Loucy (cell line): ENCODE measurements around the gene CTNNAL1.

ENCODE experiments used
- H2AFZ ChIP-seq: fragments of 200-600 bp; sonication (generic); 2 replicates; pipeline ENCODE4 v1.6.0; 2016; ENCODE audit warnings: antibody characterized with exemption, mild to moderate bottlenecking, low read length, moderate library complexity
- H3F3A ChIP-seq: fragments of 200-600 bp; 2 replicates; pipeline ENCODE4 v1.6.0; 2016; ENCODE audit warnings: antibody characterized with exemption, low read depth, mild to moderate bottlenecking
- H3K27me3 ChIP-seq: fragments of 200-600 bp; sonication (generic); 2 replicates; pipeline ENCODE4 v1.6.1; 2014; ENCODE audit warnings: low read length, mild to moderate bottlenecking; ENCODE audit not compliant: insufficient read depth, poor library complexity, severe bottlenecking
- H3K36me3 ChIP-seq: fragments of 200-600 bp; sonication (generic); 2 replicates; pipeline ENCODE4 v1.6.1; 2016; ENCODE audit warnings: low read length; ENCODE audit not compliant: insufficient read depth
- H3K4me1 ChIP-seq: fragments of 200-600 bp; sonication (generic); 2 replicates; pipeline ENCODE4 v1.5.1; 2014; ENCODE audit warnings: low read length, mild to moderate bottlenecking; ENCODE audit not compliant: insufficient read depth, poor library complexity, severe bottlenecking
- H3K4me2 ChIP-seq: fragments of 200-600 bp; sonication (generic); 2 replicates; pipeline ENCODE4 v1.6.0; 2014; ENCODE audit warnings: antibody characterized with exemption, low read length, low read depth, mild to moderate bottlenecking; ENCODE audit not compliant: poor library complexity, severe bottlenecking
- H3K4me3 ChIP-seq: fragments of 200-600 bp; sonication (generic); 2 replicates; pipeline ENCODE4 v1.5.1; 2014; ENCODE audit warnings: low read length, mild to moderate bottlenecking, mixed read lengths; ENCODE audit not compliant: poor library complexity, severe bottlenecking
- H3K79me2 ChIP-seq: fragments of 200-600 bp; sonication (generic); 2 replicates; pipeline ENCODE4 v1.6.1; 2014; ENCODE audit warnings: low read length; ENCODE audit not compliant: insufficient read depth
- H3K9ac ChIP-seq: fragments of 200-600 bp; sonication (generic); 2 replicates; pipeline ENCODE4 v1.6.0; 2014; ENCODE audit warnings: mild to moderate bottlenecking, low read depth, low read length, moderate library complexity; ENCODE audit not compliant: poor library complexity, severe bottlenecking
- H3K9me2 ChIP-seq: fragments of 200-600 bp; sonication (generic); replicated peaks from 2 replicates; pipeline ENCODE4 v1.6.1; 2016; ENCODE audit warnings: low read depth, low read length, mixed read lengths
- H3K9me3 ChIP-seq: fragments of 200-600 bp; sonication (generic); 2 replicates; pipeline ENCODE4 v1.6.1; 2014; ENCODE audit warnings: mild to moderate bottlenecking, antibody characterized with exemption, low read length, low read depth; ENCODE audit not compliant: insufficient read depth
- H4K20me1 ChIP-seq: fragments of 200-600 bp; sonication (generic); 2 replicates; pipeline ENCODE4 v1.6.0; 2014; ENCODE audit warnings: antibody characterized with exemption, low read length, mild to moderate bottlenecking; ENCODE audit not compliant: insufficient read depth, poor library complexity, severe bottlenecking
- EZH2phosphoT487 ChIP-seq: fragments of 200-600 bp; IDR thresholded peaks from 2 replicates; pipeline ENCODE4 v1.6.1; 2018; ENCODE audit warnings: antibody characterized with exemption, mild to moderate bottlenecking, moderate library complexity, borderline replicate concordance
- TF ChIP-seq, protein P1 (sequence below): fragments of 200-600 bp; sonication (generic); conservative IDR thresholded peaks from 2 replicates; pipeline ENCODE4 v1.5.1; 2014; ENCODE audit warnings: mild to moderate bottlenecking, antibody characterized with exemption, low read length

CTNNAL1 gene

DNA sequence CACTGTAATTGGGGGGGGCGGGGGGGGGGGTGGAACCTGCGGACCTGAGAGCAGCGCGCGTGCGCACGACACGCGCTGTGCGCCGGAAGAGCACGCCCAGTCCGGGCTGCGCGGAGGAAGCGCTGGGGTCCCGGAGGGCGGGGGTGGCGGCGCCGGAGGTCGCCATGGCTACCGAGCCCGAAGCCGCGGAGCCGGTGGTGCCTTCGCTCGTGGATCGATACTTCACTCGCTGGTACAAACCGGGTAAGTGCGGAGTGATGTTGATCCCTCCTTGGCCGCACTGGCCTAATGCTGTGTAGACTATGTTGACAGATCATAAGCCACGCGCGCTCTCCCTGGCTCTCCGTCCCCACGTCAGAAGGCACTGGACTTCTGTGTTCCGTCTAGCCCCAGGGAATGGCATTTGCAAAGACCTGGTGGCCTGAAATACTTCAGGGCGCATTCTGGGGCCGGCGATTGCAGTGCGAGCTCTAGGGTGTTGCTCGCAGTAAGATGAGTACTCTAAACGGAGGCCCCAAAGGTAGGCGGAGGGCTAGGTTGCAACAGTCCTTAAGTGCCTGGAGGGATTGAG is 78.9 kb downstream of the CTNNAL1 start, which contains the start of gene ABITRAM:
ABITRAM (plus strand) TSS at position 78 of the 571 bp plus-strand sequence; CDS start at position 165, 87 bp downstream.
- Histone ChIP-seq H4K20me1 (peaks cover 4% of the 10 kb centered on the region), H3K9ac (peak within 1 kb of the TSS; percentile 84), H3K9me3 (no peaks in the 10 kb centered on the region), H3K4me1 (peaks cover 27% of the 10 kb centered on the region), H3F3A (no peaks in the 10 kb centered on the region), H3K36me3 (peaks cover 2% of the 10 kb centered on the region; the same call in 1 of the 2 replicates), H3K27me3 (no peaks in the 10 kb centered on the region), H3K4me2 (peak within 1 kb of the TSS; percentile 92), H2AFZ (peak within 1 kb of the TSS; percentile 100), H3K79me2 (peaks cover 39% of the 10 kb centered on the region), H3K4me3 (peak within 1 kb of the TSS; percentile 99), H3K9me2 (no peaks in the 10 kb centered on the region)
- TF ChIP-seq EZH2phosphoT487: no peak
- TF ChIP-seq, protein P1, sequence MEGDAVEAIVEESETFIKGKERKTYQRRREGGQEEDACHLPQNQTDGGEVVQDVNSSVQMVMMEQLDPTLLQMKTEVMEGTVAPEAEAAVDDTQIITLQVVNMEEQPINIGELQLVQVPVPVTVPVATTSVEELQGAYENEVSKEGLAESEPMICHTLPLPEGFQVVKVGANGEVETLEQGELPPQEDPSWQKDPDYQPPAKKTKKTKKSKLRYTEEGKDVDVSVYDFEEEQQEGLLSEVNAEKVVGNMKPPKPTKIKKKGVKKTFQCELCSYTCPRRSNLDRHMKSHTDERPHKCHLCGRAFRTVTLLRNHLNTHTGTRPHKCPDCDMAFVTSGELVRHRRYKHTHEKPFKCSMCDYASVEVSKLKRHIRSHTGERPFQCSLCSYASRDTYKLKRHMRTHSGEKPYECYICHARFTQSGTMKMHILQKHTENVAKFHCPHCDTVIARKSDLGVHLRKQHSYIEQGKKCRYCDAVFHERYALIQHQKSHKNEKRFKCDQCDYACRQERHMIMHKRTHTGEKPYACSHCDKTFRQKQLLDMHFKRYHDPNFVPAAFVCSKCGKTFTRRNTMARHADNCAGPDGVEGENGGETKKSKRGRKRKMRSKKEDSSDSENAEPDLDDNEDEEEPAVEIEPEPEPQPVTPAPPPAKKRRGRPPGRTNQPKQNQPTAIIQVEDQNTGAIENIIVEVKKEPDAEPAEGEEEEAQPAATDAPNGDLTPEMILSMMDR: no peak

DNA sequence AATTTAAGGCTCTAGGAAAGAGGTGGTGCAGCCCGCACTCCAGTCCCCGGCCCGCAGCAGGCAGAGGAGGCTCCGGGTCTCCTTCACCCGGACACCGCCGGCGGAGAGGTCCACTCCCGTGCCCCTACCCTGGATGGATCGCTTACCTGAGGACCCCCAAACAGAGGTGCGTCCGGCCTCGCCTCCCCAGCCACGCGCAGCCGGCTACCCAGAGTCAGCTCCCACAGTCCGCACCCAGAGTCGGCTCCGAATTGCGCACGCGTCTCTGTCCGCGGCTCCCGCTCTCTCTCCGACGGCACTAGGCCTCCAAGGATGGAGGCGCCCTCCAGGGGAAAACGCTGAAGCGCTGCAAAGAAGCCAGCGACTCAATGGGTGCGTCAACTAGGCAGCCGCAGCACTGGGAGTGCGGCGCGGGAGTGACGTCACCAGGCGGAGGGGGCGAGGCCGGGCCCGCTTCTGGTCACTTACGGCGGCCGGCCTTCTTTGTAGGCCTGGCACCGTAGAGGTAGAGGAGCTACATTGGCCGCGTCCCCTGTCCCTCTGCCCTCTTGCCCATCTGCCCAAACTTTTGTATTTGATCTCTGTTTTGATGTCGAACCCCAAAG is 79.5 kb downstream of the CTNNAL1 start, which contains the start of gene ELP1:
ELP1 (minus strand) TSS at position 407 of the 605 bp plus-strand sequence. CDS start 2,978 bp downstream, outside the sequence.
- Histone ChIP-seq H2AFZ (peak within 1 kb of the TSS; percentile 100), H3K9me3 (no peaks in the 10 kb centered on the region), H3K79me2 (peaks cover 39% of the 10 kb centered on the region), H3K4me3 (peak within 1 kb of the TSS; percentile 99), H3K36me3 (0 out of 2 replicates have a peak, but pooled peaks cover 1% of the 10 kb centered on the region), H3F3A (no peaks in the 10 kb centered on the region), H3K4me1 (peaks cover 28% of the 10 kb centered on the region), H3K27me3 (no peaks in the 10 kb centered on the region), H3K9me2 (no peaks in the 10 kb centered on the region), H3K9ac (peak within 1 kb of the TSS; percentile 84), H3K4me2 (peak within 1 kb of the TSS; percentile 92), H4K20me1 (peaks cover 4% of the 10 kb centered on the region)
- TF ChIP-seq, protein P1: peak; percentile 33
- TF ChIP-seq EZH2phosphoT487: no peak

DNA sequence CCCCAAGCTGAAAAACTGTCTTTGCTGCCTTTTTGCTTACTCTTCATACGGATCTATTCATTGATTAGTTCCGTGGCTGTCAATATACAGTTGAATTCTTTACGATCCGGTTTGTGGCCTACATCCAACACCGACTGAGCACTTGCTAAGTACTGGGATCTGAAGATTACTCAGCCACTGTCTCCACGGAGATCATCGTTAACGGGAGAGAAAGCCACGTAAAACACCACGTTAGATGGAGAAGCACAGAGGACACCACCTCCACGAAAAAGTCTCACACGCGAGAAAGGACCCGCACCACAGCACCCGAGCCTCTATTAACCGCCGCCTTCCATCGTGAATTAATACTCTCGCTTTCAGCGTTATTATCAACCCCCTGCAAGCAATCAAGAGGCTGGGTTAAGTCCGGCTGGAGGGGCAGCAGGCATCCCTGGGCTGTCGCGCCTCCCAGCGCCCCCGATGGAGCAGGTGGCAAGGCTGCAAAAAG is 80.0 kb downstream of the CTNNAL1 start:
- TF ChIP-seq, protein P1: no peak
- no peak for TF ChIP-seq EZH2phosphoT487
- H3K79me2 ChIP-seq: peaks cover 39% of the 10 kb centered on the region
- peaks cover 4% of the 10 kb centered on the region for H4K20me1 ChIP-seq
- 0 out of 2 replicates have a peak, but pooled peaks cover 4% of the 10 kb centered on the region for H3K36me3 ChIP-seq
- peak overlapping the region; percentile 100 for H2AFZ ChIP-seq
- no peaks in the 10 kb centered on the region for H3K9me2 ChIP-seq
- no peaks in the 10 kb centered on the region for H3K27me3 ChIP-seq
- H3K4me1 ChIP-seq: peaks cover 31% of the 10 kb centered on the region
- peak overlapping the region; percentile 99 for H3K4me3 ChIP-seq
- peak overlapping the region; percentile 84 for H3K9ac ChIP-seq
- no peaks in the 10 kb centered on the region for H3F3A ChIP-seq
- no peaks in the 10 kb centered on the region for H3K9me3 ChIP-seq
- peak overlapping the region; percentile 83 for H3K4me2 ChIP-seq
